OCI-LY1 (cell line): Measurements from ENCODE around the gene XRCC1.
A peak's percentile ranks its signal among the peaks of the same experiment; 100 is the strongest.

Source experiments
- H2AFZ ChIP-seq: fragments of 200-600 bp; sonication (generic), shearing (Covaris generic); 2 replicates; pipeline ENCODE4 v1.6.0; 2014; ENCODE audit warnings: antibody characterized with exemption, mild to moderate bottlenecking, low read length
- H3F3A ChIP-seq: fragments of 200-600 bp; sonication (generic), shearing (Covaris generic); 2 replicates; pipeline ENCODE4 v1.6.0; 2014; ENCODE audit warnings: mild to moderate bottlenecking, antibody characterized with exemption, low read length, moderate library complexity; ENCODE audit not compliant: insufficient read depth
- H3K27ac ChIP-seq: fragments of 200-600 bp; sonication (generic); 2 replicates; pipeline ENCODE4 v1.5.1; 2014; ENCODE audit warnings: low read length, mixed run types, mild to moderate bottlenecking, low read depth; ENCODE audit not compliant: poor library complexity, severe bottlenecking
- H3K27me3 ChIP-seq: fragments of 200-600 bp; sonication (generic); 2 replicates; pipeline ENCODE4 v1.6.0; 2014; ENCODE audit warnings: antibody characterized with exemption, mild to moderate bottlenecking, low read length, moderate library complexity; ENCODE audit not compliant: insufficient read depth
- H3K36me3 ChIP-seq: fragments of 200-600 bp; sonication (generic); 2 replicates; pipeline ENCODE4 v1.6.1; 2014; ENCODE audit warnings: mild to moderate bottlenecking, antibody characterized with exemption, low read length, moderate library complexity, mixed read lengths; ENCODE audit not compliant: insufficient read depth
- H3K4me1 ChIP-seq: fragments of 200-600 bp; sonication (generic); 2 replicates; pipeline ENCODE4 v1.5.1; 2014; ENCODE audit warnings: mild to moderate bottlenecking, low read length, moderate library complexity; ENCODE audit not compliant: insufficient read depth, severe bottlenecking
- H3K4me2 ChIP-seq: fragments of 200-600 bp; sonication (generic), shearing (Covaris generic); 2 replicates; pipeline ENCODE4 v1.6.1; 2014; ENCODE audit warnings: low read length
- H3K4me3 ChIP-seq: fragments of 200-600 bp; sonication (generic); 2 replicates; pipeline ENCODE4 v1.5.1; 2014; ENCODE audit warnings: low read length, low read depth, mild to moderate bottlenecking, mixed read lengths; ENCODE audit not compliant: poor library complexity, severe bottlenecking
- H3K79me2 ChIP-seq: fragments of 200-600 bp; shearing (Covaris generic); 2 replicates; pipeline ENCODE4 v1.6.1; 2016; ENCODE audit warnings: mixed run types, low read length, mixed read lengths; ENCODE audit not compliant: insufficient read depth
- H3K9ac ChIP-seq: fragments of 200-600 bp; sonication (generic), shearing (Covaris generic); 2 replicates; pipeline ENCODE4 v1.6.1; 2014; ENCODE audit warnings: mild to moderate bottlenecking, low read length, mixed read lengths
- H3K9me2 ChIP-seq: fragments of 200-600 bp; sonication (generic), shearing (Covaris generic); 2 replicates; pipeline ENCODE4 v1.6.1; 2014; ENCODE audit warnings: low read depth, mild to moderate bottlenecking, low read length, mixed read lengths
- H3K9me3 ChIP-seq: fragments of 200-600 bp; shearing (Covaris generic); 2 replicates; pipeline ENCODE4 v1.6.1; 2014; ENCODE audit warnings: low read length, mixed read lengths
- H4K20me1 ChIP-seq: fragments of 200-600 bp; sonication (generic), shearing (Covaris generic); 2 replicates; pipeline ENCODE4 v1.6.0; 2016; ENCODE audit warnings: mild to moderate bottlenecking, low read length; ENCODE audit not compliant: insufficient read depth
- EZH2 ChIP-seq: fragments of 200-600 bp; sonication (generic), shearing (Covaris generic); IDR thresholded peaks from 2 replicates; pipeline ENCODE4 v1.8.0; 2017; ENCODE audit warnings: borderline replicate concordance, mixed run types, mild to moderate bottlenecking, antibody characterized with exemption, low read length, moderate library complexity, mixed read lengths
- TF ChIP-seq, protein P1 (sequence below): fragments of 200-600 bp; sonication (generic), shearing (Covaris generic); IDR thresholded peaks from 2 replicates; pipeline ENCODE4 v1.5.1; 2017; ENCODE audit warnings: mild to moderate bottlenecking, antibody characterized with exemption, low read length, moderate library complexity, mixed read lengths

XRCC1 gene

DNA sequence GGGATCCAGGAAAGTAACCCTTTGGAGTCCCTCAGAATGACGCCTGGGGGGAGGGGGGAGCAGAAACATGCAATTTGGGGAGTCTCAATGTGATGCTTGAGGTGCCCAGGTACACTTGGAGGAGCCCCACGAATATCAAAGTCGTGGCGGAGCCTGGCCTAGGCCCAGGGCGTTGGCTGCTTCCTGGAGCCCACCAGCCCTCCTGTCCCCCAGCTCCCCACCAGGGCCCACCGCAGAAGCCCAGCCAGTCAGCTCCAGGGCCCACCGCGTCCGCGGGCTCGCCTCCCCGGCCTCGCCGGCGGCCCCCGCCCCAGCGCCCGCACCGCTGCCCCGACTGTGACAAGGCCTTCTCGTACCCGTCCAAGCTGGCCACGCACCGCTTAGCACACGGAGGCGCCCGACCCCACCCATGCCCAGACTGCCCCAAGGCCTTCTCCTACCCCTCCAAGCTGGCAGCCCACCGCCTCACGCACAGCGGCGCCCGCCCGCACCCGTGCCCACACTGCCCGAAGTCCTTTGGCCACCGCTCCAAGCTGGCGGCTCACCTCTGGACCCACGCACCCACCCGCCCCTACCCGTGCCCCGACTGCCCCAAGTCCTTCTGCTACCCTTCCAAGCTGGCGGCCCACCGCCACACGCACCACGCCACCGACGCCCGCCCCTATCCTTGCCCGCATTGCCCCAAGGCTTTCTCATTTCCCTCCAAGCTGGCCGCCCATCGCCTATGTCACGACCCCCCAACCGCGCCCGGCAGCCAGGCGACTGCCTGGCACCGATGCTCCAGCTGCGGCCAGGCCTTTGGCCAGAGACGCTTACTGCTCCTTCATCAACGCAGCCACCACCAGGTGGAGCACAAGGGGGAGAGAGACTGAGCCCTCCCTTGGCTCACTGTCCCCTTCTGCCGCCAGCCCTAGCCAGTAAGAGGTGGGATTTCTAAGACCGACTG is 40.2 kb downstream of the XRCC1 start:
- H2AFZ ChIP-seq, result no peak overlapping the region
- no peak overlapping the region for H3K9ac ChIP-seq
- peaks cover 21% of the 10 kb centered on the region for H3K36me3 ChIP-seq
- no peaks in the 10 kb centered on the region for H3K9me2 ChIP-seq
- H3K79me2 ChIP-seq, result no peaks in the 10 kb centered on the region
- H3K27me3 ChIP-seq, result no peaks in the 10 kb centered on the region
- TF ChIP-seq, protein P1, sequence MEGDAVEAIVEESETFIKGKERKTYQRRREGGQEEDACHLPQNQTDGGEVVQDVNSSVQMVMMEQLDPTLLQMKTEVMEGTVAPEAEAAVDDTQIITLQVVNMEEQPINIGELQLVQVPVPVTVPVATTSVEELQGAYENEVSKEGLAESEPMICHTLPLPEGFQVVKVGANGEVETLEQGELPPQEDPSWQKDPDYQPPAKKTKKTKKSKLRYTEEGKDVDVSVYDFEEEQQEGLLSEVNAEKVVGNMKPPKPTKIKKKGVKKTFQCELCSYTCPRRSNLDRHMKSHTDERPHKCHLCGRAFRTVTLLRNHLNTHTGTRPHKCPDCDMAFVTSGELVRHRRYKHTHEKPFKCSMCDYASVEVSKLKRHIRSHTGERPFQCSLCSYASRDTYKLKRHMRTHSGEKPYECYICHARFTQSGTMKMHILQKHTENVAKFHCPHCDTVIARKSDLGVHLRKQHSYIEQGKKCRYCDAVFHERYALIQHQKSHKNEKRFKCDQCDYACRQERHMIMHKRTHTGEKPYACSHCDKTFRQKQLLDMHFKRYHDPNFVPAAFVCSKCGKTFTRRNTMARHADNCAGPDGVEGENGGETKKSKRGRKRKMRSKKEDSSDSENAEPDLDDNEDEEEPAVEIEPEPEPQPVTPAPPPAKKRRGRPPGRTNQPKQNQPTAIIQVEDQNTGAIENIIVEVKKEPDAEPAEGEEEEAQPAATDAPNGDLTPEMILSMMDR, result peak; percentile 71
- TF ChIP-seq EZH2, result no peak
- no peak overlapping the region for H3K4me3 ChIP-seq
- peaks cover 17% of the 10 kb centered on the region for H3K4me1 ChIP-seq
- H3K9me3 ChIP-seq, result no peaks in the 10 kb centered on the region
- H3K27ac ChIP-seq, result no peak overlapping the region
- no peaks in the 10 kb centered on the region for H4K20me1 ChIP-seq
- no peaks in the 10 kb centered on the region; the same call in 1 of the 2 replicates for H3F3A ChIP-seq
- no peak overlapping the region for H3K4me2 ChIP-seq

DNA sequence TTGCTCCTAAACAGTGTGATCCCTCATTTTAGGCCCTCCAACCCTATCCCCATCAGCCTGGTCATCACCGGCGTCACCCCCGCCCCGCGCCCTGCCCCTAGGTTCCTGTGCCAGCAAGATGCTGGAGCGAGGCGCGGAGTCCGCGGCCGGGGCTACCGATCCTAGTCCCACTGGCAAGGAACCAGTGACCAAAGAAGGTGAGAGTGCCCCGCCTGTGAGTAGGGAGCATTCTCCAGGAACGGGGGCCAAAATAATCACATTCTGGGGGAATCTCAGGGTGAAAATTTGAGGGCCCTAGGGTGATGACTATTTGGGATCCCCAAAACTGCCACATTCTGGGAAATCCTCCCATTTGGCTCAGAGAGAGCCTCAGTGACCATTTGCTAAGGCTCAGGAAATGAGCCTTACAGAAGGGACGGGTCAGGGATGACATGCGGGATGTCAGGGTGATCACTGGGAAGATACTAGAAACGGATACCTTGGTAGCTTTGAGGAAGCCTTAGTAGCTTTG is 41.0 kb downstream of the XRCC1 start:
- Histone ChIP-seq H3K9ac (no peak overlapping the region), H3K79me2 (no peaks in the 10 kb centered on the region), H2AFZ (no peak overlapping the region), H3K36me3 (peaks cover 14% of the 10 kb centered on the region), H3K4me1 (peaks cover 17% of the 10 kb centered on the region), H3K4me2 (no peak overlapping the region), H3K9me3 (no peaks in the 10 kb centered on the region), H3K27me3 (no peaks in the 10 kb centered on the region), H3K27ac (no peak overlapping the region), H4K20me1 (no peaks in the 10 kb centered on the region), H3K9me2 (no peaks in the 10 kb centered on the region), H3F3A (no peaks in the 10 kb centered on the region; the same call in 1 of the 2 replicates), H3K4me3 (no peak overlapping the region)
- TF ChIP-seq, protein P1, result no peak
- TF ChIP-seq EZH2, result no peak

DNA sequence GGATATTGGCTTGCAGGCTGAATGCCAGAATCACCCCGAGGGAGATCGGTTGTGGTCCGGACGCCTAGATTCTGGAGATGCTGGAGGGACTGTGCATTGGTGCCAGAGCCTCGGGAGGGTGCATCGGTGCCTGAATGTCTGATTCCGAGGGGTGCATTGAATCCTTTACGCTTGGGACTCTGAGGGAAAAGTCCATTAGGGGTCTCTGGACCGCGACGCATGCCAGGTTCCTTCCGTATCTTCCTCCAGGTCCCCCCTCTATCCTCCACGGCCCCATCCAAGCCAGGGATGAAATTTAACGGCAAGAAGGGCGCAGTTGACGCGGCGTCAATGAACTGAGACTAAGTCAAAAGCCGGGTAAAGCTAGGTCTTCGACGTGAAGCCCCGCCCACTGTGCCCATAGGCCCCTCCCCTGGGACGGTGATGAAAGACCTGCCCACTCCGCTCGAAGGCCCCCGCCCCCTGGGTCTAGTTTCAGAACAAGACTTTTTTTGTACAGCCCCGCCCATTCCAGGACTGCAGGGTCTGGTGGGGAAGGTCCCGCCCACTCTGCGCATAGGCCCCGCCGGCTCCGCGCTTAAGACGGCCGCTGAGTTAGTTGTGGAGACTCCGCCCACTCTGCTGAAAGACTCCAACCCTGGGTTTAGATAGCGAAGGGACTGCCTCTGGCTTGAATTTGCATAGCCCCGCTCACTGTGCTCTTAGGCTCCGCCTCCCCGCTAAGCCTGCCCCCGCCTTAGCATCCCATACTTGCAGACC is 41.6 kb downstream of the XRCC1 start:
- H4K20me1 ChIP-seq, result no peaks in the 10 kb centered on the region
- H3K4me3 ChIP-seq, result peak overlapping the region; percentile 66
- peaks cover 17% of the 10 kb centered on the region for H3K4me1 ChIP-seq
- no peaks in the 10 kb centered on the region for H3K9me3 ChIP-seq
- H3K79me2 ChIP-seq, result no peaks in the 10 kb centered on the region
- no peak overlapping the region for H2AFZ ChIP-seq
- peaks cover 7% of the 10 kb centered on the region for H3K36me3 ChIP-seq
- peak overlapping the region; percentile 90 for H3K4me2 ChIP-seq
- TF ChIP-seq, protein P1, result no peak
- no peak for TF ChIP-seq EZH2
- H3F3A ChIP-seq, result no peaks in the 10 kb centered on the region; the same call in 1 of the 2 replicates
- H3K27me3 ChIP-seq, result no peaks in the 10 kb centered on the region
- H3K9ac ChIP-seq, result peak overlapping the region; percentile 62
- H3K9me2 ChIP-seq, result no peaks in the 10 kb centered on the region
- H3K27ac ChIP-seq, result peak overlapping the region; percentile 78
